ENCODE data around the gene UBE2D2.

DNA sequence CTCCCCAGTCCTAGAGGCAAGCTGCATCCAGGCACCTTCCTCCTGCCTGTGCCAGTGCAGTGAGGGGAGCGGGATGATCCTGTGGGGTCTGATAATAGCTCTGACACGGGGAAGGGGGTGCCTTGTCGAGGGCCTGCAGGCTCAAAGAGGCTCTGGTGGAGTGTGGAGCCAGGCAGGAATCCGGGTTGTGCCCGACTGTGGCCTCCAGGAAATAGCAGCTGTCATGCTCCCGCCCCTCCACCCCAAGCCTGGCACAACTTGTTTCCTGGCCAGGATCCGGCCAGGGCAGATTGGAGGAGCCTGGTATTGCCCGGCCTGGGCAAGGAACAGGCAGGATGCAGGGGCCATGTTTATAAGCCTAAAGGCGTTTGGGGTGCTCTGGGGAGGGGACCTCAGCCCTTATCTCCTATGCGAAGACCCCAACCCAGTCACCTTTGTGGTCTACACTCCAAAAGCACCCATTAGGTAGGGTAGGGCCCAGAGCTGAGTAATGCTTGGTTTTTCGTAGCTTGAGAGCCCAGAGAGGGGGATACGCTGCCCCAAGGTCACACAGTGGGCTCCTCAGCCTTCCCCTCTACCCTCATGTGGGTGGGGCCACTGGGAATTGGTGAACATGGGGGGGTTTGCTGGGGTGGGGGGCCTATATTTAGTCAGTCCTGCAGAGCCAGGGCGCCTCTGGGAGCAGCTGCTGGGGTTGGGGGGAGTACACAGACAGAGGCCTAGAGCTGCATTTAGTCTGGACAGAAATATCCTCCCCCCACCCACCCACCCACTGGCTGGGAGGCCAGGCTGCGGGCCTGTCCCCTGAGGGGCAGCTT, 99.2 kb downstream of the UBE2D2 start:
- TF ChIP-seq, protein P1, sequence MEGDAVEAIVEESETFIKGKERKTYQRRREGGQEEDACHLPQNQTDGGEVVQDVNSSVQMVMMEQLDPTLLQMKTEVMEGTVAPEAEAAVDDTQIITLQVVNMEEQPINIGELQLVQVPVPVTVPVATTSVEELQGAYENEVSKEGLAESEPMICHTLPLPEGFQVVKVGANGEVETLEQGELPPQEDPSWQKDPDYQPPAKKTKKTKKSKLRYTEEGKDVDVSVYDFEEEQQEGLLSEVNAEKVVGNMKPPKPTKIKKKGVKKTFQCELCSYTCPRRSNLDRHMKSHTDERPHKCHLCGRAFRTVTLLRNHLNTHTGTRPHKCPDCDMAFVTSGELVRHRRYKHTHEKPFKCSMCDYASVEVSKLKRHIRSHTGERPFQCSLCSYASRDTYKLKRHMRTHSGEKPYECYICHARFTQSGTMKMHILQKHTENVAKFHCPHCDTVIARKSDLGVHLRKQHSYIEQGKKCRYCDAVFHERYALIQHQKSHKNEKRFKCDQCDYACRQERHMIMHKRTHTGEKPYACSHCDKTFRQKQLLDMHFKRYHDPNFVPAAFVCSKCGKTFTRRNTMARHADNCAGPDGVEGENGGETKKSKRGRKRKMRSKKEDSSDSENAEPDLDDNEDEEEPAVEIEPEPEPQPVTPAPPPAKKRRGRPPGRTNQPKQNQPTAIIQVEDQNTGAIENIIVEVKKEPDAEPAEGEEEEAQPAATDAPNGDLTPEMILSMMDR (IDR thresholded peaks at IDR 0.05), result no peak
- no peak for TF ChIP-seq ZFX (IDR thresholded peaks at IDR 0.05; ENCODE audit: borderline replicate concordance)
